Upper lobe of left lung (tissue), 4 donors: ENCODE results near the gene TMEM184A.

Experiments
- EP300 ChIP-seq, 4 donors: sonication (generic); formaldehyde crosslinking; IDR thresholded peaks; one replicate each; pipeline ENCODE4 v1.5.1; 2017; ENCODE audit warnings: antibody characterized with exemption in 4 of 4, control low read depth in 2 of 4
- POLR2A ChIP-seq, 4 donors: fragments of 450-650 bp; IDR thresholded peaks; one replicate each; pipeline ENCODE4 v1.5.1; 2016 to 2017; ENCODE audit warnings: antibody characterized with exemption in 4 of 4, mild to moderate bottlenecking in 2 of 4
- TF ChIP-seq, protein P1 (sequence below), 6 experiments: fragments of 450-650 bp in 4 of 6; fragments of 200-600 bp in 2 of 6; sonication (generic) in 2 of 6; IDR thresholded peaks; one replicate each; pipeline ENCODE4 v1.5.1; 2016 to 2019; ENCODE audit warnings: antibody characterized with exemption in 6 of 6

DNA sequence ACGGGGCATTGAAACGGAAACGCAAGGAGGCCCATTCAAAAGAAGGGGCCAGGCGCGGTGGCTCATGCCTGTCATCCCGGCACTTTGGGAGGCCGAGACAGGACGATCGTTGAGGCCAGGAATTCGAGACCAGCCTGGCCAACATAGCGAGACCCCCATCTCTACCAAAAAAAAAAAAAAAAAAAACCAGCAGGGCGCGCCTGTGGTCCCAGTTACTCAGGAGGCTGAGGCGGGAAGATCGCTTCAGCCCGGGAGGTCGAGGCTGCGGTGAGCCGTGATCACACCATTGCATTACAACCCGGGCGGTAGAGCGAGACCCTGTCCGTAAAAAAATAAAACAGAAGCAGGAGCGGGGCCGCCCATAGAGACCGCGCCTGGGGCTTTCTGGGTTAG is 13.4 kb upstream of the TMEM184A start:
- TF ChIP-seq, protein P1, sequence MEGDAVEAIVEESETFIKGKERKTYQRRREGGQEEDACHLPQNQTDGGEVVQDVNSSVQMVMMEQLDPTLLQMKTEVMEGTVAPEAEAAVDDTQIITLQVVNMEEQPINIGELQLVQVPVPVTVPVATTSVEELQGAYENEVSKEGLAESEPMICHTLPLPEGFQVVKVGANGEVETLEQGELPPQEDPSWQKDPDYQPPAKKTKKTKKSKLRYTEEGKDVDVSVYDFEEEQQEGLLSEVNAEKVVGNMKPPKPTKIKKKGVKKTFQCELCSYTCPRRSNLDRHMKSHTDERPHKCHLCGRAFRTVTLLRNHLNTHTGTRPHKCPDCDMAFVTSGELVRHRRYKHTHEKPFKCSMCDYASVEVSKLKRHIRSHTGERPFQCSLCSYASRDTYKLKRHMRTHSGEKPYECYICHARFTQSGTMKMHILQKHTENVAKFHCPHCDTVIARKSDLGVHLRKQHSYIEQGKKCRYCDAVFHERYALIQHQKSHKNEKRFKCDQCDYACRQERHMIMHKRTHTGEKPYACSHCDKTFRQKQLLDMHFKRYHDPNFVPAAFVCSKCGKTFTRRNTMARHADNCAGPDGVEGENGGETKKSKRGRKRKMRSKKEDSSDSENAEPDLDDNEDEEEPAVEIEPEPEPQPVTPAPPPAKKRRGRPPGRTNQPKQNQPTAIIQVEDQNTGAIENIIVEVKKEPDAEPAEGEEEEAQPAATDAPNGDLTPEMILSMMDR (IDR thresholded peaks at IDR 0.05): no peak
- TF ChIP-seq POLR2A (IDR thresholded peaks at IDR 0.05) (no peak), EP300 (IDR thresholded peaks at IDR 0.05) (no peak)
